HG03460 (cell line): ENCODE results near the gene PERM1.

Source experiments
- ATAC-seq: cut with Tn5 transposase; IDR thresholded peaks from one replicate; pipeline ENCODE4 v1.9.1; 2021; ENCODE audit not compliant: unreplicated experiment

The PERM1 gene

DNA sequence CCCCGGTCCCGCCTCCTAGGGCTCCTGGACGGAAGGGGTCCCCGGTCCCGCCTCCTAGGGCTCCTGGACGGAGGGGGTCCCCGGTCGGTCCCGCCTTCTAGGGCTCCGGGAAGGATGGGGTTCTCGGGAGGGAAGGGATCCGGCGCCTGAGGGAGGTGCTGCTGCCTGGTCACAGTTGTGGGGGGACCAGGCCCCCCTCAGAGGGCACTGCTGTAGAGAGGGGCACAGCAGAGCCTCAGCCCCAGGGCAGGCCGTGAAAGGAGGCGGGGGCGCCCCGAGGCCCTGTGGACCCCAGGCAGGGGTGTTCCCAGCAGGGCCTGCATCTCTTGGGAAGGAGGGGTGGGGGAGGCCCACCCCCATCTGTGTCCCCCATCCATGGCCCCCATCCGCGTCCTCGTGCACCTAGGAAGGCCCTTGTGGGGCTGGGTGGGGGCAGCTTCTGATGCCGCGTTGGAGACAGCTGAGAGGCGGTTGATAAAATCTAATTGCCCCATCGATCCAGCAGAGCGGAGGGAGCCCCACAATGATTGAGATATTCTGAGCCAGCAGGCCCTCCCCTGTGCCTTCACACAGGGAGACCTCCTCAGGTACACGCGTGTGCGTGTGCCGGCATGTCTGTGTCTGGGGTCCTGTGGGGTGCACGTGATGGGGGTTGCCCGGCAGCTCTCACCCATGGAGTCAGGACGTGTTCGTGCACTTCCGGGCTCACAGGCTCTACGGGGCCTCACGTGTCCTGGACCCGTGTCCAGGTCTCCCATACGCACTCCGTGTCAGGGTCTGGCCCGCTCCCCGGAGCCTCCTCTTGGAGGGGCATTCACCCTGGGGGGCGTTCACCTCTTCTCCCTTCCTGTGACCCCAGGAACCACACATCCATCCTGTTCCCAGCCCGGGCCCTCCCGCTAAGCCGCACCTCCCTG is 45.3 kb downstream of the PERM1 start:
- ATAC-seq: no peak

- ATAC-seq: no peak
Observed at GRCh38 chr1:935751-936231, 46.1 kb downstream of the PERM1 start.

GRCh38 chr1:934991-935750 is 46.7 kb downstream of the PERM1 start:
- no peak for ATAC-seq

- no peak for ATAC-seq
Observed at GRCh38 chr1:933603-933940, 48.3 kb downstream of the PERM1 start.

- ATAC-seq: no peak
Observed at GRCh38 chr1:932776-933602, 48.9 kb downstream of the PERM1 start.

GRCh38 chr1:932173-932510 is 49.8 kb downstream of the PERM1 start:
- ATAC-seq: no peak

- ATAC-seq: no peak
Observed at GRCh38 chr1:931380-932172, 50.3 kb downstream of the PERM1 start.

DNA sequence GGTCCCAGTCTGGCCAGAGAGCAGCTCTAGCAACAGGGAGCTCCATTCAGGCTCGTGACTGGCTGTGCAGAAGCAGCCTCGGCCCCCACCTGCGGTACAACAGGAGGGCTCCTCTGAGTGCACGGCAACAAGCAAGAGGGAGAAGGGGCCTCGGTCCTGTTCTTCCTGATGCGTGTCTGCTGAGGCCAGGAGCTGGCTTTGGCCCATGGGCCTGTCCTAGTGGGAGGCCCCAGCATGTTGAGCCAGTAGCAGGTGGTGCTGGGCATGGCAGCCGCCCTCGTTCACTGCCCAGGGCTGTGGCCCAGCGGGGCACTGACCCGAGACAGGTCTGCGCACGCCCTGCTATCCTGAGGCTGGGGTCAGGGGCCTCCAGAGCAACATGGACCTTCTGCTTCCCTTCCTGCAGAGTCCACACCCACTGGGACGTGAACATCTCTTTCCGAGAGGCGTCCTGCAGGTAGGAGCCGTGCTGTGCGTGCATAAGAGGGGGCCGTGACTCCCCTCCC is 51.2 kb downstream of the PERM1 start:
- no peak for ATAC-seq

DNA sequence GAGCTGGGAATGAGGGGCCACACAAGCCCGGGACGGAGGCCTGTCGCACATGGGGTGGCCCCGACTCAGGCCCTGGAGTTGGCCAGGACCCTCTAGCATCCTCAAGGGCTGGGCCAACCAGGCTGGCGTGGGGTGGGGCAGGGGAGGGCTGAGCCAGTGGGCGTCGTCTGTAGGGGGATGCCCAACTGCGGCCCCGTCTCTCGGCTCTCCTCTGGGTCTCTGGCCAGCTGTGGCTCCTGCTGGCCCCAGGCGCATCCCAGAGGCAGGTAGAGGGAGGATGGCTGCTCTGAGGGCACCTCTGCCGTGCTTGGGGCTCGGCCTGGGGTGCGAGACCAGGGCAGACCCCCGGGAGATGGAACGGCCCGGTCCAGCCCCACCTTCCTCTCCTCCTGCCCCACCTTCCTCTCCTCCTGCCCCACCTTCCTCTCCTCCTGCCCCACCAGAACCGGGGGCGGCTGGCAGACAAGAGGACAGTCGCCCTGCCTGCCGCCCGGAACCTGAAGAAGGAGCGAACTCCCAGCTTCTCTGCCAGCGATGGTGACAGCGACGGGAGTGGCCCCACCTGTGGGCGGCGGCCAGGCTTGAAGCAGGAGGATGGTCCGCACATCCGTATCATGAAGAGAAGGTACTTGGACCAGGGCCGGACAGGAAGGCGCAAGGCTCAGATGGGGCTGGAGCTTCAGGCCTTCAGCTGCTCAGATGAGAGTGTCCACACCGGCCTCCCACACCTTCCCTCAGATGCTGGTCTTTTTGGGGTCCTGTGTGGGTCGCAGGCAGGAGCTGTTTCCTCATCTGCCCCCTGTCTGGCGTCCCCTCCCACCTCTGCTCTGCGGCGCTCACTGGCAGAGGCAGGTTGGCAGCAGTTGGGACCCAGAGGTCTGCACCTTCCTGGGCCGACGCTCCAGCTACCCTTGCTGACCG is 51.9 kb downstream of the PERM1 start:
- no peak for ATAC-seq

- no peak for ATAC-seq
Observed at GRCh38 chr1:928825-929661, 52.9 kb downstream of the PERM1 start.

DNA sequence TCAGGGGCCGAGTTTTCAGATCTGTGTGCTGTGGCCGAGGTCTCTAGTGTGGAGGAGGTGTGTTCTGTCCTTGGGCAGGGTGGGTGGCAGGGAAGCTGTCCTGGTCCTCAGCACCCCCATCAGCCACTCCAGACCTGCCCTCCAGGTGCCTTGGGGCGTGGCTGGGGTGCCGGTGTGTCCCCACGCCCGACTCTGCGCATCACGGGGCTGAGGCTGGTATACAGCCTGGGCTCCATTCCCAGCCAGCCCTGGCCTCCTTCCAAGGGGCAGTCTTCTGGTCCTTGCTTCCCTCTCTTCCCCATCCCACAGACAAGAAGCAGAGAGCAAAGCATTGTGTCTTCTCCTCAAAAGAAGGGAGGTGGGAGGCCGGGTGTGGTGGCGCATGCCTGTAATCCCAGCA is 54.1 kb downstream of the PERM1 start:
- no peak for ATAC-seq

DNA sequence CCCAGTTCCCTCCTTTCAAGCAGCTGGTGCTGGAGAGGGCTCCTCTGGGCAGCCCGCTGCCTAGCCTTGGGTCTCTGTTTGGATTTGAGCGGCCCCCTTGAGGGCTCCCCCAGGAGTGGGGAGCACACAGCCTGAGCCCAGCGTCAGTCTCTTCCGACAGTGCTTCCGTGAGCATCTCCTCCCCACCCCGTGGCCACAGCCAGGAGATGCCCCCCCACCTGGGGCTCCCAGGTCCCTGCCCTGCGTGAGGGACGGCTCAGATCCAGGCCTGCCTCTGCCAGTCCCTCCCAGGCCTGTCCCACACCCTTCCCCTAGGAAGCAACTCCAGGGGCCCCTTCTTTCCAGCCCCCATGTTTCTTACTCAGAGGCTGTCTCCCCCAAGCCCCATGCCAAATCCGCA is 54.7 kb downstream of the PERM1 start:
- no peak for ATAC-seq

- ATAC-seq: no peak
Observed at GRCh38 chr1:925561-926421, 56.1 kb downstream of the PERM1 start.
